DMS 273 treated with DMSO at 0.1 percent for 48 hours (cell line): ENCODE data around the gene COG3.

Source experiments
- DNase-seq: peaks from one replicate; lab custom pipeline; 2025; lab: John Stamatoyannopoulos, UW

COG3 gene

GRCh38 chr13:45545686-45546409 lies 81.1 kb downstream of the COG3 start:
- no peak for DNase-seq

GRCh38 chr13:45546410-45546765 lies 81.6 kb downstream of the COG3 start:
- DNase-seq, result no peak

DNA sequence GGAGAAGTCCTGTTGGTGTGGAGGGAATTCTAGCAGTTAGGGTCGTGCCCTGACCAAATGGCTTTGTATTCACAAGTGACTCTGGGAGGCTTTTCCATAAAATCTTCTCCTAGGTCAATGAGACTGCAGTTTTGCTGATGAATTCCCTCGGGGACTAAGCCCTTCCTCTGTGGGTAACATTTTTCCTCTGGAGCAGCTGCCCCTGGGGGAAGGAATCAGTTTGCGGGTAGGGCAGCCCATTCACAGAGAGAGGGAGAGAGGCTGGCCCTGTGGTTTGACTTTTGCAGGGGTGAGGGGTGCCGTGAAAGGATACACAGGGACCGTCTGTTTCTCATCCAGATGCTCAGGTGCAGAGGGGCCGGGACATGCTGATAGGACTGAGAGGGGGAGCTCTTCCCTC lies 83.5 kb downstream of the COG3 start:
- no peak for DNase-seq

- no peak for DNase-seq
Observed at GRCh38 chr13:45554604-45555109, 89.9 kb downstream of the COG3 start.

DNA sequence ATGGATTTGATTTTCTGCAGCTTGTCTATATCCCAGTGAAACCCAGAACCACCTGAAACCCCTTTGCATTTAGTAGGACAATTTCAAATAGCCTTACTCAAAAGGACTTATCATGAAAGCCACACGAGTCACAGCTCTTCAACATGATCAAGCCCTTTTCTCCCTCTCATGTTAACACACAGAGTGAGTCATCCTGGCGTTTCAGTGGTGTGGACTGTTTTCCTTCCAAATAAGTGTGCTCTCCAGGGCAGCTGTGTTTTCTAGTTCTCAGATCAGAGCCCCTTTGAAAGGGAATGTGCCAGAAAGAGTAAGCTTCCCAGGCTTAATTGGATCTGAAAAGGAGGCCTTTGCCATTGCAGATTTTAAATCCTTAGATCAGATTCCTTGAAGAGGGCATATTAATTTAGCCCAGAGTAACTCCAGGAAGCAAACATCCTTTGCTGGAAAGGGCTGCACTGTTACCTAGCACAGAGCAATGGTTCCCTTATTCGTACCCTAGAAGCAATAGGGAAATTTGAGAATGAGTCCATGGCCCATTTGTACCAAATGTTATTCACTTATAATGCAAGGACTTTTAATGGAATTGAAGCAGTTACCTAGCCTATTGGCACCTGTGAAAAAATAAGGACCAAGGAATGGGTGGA lies 99.5 kb downstream of the COG3 start:
- DNase-seq, result no peak

DNA sequence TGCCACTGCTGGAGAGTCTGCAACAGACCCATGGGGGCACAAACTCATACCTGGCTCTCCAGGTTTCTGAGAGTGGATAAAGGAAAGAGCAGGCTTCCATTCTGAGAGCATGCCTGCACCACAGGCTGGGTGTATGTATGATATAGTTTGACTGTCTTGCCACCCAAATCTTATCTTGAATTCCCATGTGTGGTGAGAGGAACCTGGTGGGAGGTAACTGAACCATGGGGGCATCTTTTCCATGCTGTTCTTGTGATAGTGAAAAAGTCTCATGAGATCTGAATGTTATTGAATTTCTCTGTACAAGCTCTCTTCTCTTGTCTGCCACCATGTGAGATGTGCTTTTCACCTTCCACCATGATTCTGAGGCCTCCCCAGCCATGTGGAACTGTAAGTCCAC lies 100.6 kb downstream of the COG3 start:
- no peak for DNase-seq

- DNase-seq, result no peak
Observed at GRCh38 chr13:45575146-45575829, 110.5 kb downstream of the COG3 start.

GRCh38 chr13:45575830-45576180 lies 111.1 kb downstream of the COG3 start:
- DNase-seq, result no peak

DNA sequence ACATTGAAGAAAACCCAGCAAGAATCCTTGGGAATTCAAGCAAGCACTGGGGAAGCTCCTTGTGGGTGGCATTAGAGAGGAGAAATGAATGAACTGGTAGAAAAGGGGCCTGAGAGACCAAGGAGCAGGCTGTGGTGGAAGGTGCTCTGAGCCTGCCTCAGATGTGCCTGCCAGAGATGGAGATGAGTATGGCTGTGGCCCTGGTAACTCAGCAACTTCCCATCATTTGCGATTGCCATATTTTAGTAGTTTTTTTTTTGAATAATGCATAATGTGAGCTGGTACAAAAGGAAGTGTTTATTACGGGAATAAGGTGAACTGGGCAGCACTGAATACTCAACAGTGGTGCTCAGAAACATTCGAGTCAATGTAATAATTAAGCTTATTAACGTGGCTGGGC lies 111.7 kb downstream of the COG3 start:
- no peak for DNase-seq

DNA sequence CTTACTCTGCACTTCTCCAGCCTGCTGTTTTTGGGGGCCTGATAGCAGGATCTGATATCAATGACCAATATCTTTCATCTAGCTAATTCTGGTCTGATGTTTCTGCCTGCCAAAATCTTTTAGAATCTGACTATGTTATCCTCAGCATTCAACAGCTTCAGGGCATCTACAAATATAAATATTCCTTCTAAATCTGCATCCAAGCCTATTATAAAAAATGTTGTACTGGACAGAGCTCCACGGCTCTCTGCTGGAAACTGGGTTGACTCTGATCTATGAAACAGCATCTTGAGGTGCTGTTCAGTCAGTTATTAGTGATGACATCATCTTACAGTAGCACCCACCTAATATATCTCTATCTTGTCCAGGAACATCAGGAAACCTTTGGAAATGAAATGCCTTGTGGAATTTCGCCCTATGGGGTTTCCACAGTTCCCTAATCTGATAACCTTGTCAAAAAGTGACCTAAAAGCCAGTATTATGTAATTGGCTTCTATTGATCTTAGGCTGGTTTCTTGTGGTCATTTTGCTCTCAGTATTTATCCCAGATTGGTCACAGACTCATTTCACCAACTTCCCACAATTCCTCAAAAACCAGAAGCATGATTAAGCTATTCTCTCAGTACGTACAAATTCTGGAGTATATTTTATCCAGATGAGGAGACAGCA lies 117.8 kb downstream of the COG3 start:
- DNase-seq, result no peak

GRCh38 chr13:45584816-45585215 lies 120.1 kb downstream of the COG3 start:
- DNase-seq, result no peak
